T-helper 22 cell (primary cell): Measurements from ENCODE around the gene TMEM184A.
"Not testable (repeated sequence)": the region's sequence is repeated elsewhere in the genome, so short reads cannot be mapped to it uniquely, and the experiment has no call there.

ENCODE experiments used
- DNase-seq: peaks from one replicate; pipeline ENCODE4 v3.0.0-alpha.2; 2020; ENCODE audit warnings: low read depth

The TMEM184A gene

GRCh38 chr7:1590476-1590875 lies 34.5 kb upstream of the TMEM184A start:
- DNase-seq: no peak

GRCh38 chr7:1588978-1589377 lies 33.0 kb upstream of the TMEM184A start:
- DNase-seq: no peak

- DNase-seq: no peak
These were observed 31.7 kb upstream of the TMEM184A start for GRCh38 chr7:1587738-1588137.

GRCh38 chr7:1586827-1587705 lies 31.1 kb upstream of the TMEM184A start:
- DNase-seq: no peak

GRCh38 chr7:1586126-1586826 lies 30.3 kb upstream of the TMEM184A start:
- DNase-seq: no peak

- no peak for DNase-seq
These were observed 29.4 kb upstream of the TMEM184A start for GRCh38 chr7:1585142-1585981.

- no peak for DNase-seq
These were observed 28.7 kb upstream of the TMEM184A start for GRCh38 chr7:1584700-1585099.

GRCh38 chr7:1583241-1583930 lies 27.4 kb upstream of the TMEM184A start:
- not testable (repeated sequence) for DNase-seq

- DNase-seq: no peak
These were observed 24.5 kb upstream of the TMEM184A start for GRCh38 chr7:1580422-1581030.

- peak; percentile 31 for DNase-seq
These were observed 23.7 kb upstream of the TMEM184A start for GRCh38 chr7:1579481-1580421.

- DNase-seq: no peak
These were observed 22.5 kb upstream of the TMEM184A start for GRCh38 chr7:1578513-1578912.

GRCh38 chr7:1576521-1577253 lies 20.7 kb upstream of the TMEM184A start:
- no peak for DNase-seq

GRCh38 chr7:1575809-1576208 lies 19.8 kb upstream of the TMEM184A start:
- DNase-seq: no peak

- DNase-seq: no peak
These were observed 16.3 kb upstream of the TMEM184A start for GRCh38 chr7:1572111-1572822.

- DNase-seq: peak; percentile 72
These were observed 14.0 kb upstream of the TMEM184A start, which contains the start of gene PSMG3 for GRCh38 chr7:1569833-1570632. Gene PSMG3, minus strand, starts transcription at chr7:1570032. Its CDS starts 693 bp downstream, at chr7:1569339.

GRCh38 chr7:1569440-1569832 lies 13.4 kb upstream of the TMEM184A start:
- DNase-seq: no peak

GRCh38 chr7:1569016-1569415 lies 13.0 kb upstream of the TMEM184A start:
- DNase-seq: peak; percentile 31
